GM23338 (cell line): Measurements from ENCODE around the gene NEK6.

Experiments
- CREB1 ChIP-seq: fragments of 250-450 bp; sonication (Bioruptor Pico); IDR thresholded peaks from 2 replicates; pipeline ENCODE4 v1.5.0; 2020; ENCODE audit warnings: low read depth, mild to moderate bottlenecking, moderate library complexity
- EZH2 ChIP-seq: fragments of 200-600 bp; sonication (generic); IDR thresholded peaks from one replicate; pipeline ENCODE4 v1.8.0; 2017; ENCODE audit warnings: antibody characterized with exemption, mild to moderate bottlenecking, low read depth; ENCODE audit not compliant: unreplicated experiment
- EZH2phosphoT487 ChIP-seq: fragments of 200-600 bp; sonication (generic); IDR thresholded peaks from one replicate; pipeline ENCODE4 v1.8.1; 2018; ENCODE audit warnings: antibody characterized with exemption; ENCODE audit not compliant: unreplicated experiment
- POLR2AphosphoS5 ChIP-seq: IDR thresholded peaks from 2 replicates; pipeline ENCODE4 v1.6.1; 2016; ENCODE audit warnings: antibody characterized with exemption, low read depth
- TF ChIP-seq, protein P1 (sequence below), 2 experiments: fragments of 200-600 bp in 1 of 2; sonication (generic) in 1 of 2; conservative IDR thresholded peaks; 2 replicates each; pipeline versions ENCODE4 v1.5.1 to v1.6.1; 2016 to 2017; ENCODE audit warnings: antibody characterized with exemption in 2 of 2, low read depth in 2 of 2, mild to moderate bottlenecking in 2 of 2, moderate library complexity in 1 of 2
- TF ChIP-seq, protein P2 (sequence below): IDR thresholded peaks from one replicate; pipeline ENCODE4 v1.6.1; 2018; ENCODE audit warnings: antibody characterized with exemption; ENCODE audit not compliant: unreplicated experiment
- TF ChIP-seq, protein P3 (sequence below): fragments of 250-450 bp; sonication (Bioruptor Pico); IDR thresholded peaks from 2 replicates; pipeline ENCODE4 v1.5.0; 2020; ENCODE audit warnings: mild to moderate bottlenecking, moderate library complexity

DNA sequence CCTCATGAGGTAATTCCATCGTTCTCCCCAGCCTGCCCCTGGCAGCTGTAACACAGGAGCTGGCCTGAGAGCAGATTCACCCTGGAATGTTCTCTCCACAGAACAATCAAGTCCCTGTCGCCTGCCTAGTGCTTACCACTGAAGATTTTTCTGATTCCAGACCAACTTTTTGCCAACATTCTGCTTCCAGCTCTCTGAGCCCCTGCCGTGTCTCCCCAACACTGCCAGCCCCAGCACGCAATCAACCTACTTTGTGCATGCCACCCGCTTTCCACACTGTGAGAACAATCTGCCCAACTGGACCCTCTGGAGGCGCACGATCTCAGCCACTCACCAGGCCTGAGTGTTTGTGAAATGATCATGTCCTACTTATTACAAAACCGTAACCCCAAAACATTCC is 94.9 kb downstream of the NEK6 start:
- TF ChIP-seq, protein P1, sequence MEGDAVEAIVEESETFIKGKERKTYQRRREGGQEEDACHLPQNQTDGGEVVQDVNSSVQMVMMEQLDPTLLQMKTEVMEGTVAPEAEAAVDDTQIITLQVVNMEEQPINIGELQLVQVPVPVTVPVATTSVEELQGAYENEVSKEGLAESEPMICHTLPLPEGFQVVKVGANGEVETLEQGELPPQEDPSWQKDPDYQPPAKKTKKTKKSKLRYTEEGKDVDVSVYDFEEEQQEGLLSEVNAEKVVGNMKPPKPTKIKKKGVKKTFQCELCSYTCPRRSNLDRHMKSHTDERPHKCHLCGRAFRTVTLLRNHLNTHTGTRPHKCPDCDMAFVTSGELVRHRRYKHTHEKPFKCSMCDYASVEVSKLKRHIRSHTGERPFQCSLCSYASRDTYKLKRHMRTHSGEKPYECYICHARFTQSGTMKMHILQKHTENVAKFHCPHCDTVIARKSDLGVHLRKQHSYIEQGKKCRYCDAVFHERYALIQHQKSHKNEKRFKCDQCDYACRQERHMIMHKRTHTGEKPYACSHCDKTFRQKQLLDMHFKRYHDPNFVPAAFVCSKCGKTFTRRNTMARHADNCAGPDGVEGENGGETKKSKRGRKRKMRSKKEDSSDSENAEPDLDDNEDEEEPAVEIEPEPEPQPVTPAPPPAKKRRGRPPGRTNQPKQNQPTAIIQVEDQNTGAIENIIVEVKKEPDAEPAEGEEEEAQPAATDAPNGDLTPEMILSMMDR (conservative IDR thresholded peaks at IDR 0.05; ENCODE audit: low read depth in 2 of 2), result no peak
- no peak for TF ChIP-seq EZH2phosphoT487
- no peak for TF ChIP-seq CREB1 (CRISPR knock-in tag)
- TF ChIP-seq, protein P2, sequence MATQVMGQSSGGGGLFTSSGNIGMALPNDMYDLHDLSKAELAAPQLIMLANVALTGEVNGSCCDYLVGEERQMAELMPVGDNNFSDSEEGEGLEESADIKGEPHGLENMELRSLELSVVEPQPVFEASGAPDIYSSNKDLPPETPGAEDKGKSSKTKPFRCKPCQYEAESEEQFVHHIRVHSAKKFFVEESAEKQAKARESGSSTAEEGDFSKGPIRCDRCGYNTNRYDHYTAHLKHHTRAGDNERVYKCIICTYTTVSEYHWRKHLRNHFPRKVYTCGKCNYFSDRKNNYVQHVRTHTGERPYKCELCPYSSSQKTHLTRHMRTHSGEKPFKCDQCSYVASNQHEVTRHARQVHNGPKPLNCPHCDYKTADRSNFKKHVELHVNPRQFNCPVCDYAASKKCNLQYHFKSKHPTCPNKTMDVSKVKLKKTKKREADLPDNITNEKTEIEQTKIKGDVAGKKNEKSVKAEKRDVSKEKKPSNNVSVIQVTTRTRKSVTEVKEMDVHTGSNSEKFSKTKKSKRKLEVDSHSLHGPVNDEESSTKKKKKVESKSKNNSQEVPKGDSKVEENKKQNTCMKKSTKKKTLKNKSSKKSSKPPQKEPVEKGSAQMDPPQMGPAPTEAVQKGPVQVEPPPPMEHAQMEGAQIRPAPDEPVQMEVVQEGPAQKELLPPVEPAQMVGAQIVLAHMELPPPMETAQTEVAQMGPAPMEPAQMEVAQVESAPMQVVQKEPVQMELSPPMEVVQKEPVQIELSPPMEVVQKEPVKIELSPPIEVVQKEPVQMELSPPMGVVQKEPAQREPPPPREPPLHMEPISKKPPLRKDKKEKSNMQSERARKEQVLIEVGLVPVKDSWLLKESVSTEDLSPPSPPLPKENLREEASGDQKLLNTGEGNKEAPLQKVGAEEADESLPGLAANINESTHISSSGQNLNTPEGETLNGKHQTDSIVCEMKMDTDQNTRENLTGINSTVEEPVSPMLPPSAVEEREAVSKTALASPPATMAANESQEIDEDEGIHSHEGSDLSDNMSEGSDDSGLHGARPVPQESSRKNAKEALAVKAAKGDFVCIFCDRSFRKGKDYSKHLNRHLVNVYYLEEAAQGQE, result no peak
- no peak for TF ChIP-seq EZH2
- TF ChIP-seq POLR2AphosphoS5, result no peak
- TF ChIP-seq, protein P3, sequence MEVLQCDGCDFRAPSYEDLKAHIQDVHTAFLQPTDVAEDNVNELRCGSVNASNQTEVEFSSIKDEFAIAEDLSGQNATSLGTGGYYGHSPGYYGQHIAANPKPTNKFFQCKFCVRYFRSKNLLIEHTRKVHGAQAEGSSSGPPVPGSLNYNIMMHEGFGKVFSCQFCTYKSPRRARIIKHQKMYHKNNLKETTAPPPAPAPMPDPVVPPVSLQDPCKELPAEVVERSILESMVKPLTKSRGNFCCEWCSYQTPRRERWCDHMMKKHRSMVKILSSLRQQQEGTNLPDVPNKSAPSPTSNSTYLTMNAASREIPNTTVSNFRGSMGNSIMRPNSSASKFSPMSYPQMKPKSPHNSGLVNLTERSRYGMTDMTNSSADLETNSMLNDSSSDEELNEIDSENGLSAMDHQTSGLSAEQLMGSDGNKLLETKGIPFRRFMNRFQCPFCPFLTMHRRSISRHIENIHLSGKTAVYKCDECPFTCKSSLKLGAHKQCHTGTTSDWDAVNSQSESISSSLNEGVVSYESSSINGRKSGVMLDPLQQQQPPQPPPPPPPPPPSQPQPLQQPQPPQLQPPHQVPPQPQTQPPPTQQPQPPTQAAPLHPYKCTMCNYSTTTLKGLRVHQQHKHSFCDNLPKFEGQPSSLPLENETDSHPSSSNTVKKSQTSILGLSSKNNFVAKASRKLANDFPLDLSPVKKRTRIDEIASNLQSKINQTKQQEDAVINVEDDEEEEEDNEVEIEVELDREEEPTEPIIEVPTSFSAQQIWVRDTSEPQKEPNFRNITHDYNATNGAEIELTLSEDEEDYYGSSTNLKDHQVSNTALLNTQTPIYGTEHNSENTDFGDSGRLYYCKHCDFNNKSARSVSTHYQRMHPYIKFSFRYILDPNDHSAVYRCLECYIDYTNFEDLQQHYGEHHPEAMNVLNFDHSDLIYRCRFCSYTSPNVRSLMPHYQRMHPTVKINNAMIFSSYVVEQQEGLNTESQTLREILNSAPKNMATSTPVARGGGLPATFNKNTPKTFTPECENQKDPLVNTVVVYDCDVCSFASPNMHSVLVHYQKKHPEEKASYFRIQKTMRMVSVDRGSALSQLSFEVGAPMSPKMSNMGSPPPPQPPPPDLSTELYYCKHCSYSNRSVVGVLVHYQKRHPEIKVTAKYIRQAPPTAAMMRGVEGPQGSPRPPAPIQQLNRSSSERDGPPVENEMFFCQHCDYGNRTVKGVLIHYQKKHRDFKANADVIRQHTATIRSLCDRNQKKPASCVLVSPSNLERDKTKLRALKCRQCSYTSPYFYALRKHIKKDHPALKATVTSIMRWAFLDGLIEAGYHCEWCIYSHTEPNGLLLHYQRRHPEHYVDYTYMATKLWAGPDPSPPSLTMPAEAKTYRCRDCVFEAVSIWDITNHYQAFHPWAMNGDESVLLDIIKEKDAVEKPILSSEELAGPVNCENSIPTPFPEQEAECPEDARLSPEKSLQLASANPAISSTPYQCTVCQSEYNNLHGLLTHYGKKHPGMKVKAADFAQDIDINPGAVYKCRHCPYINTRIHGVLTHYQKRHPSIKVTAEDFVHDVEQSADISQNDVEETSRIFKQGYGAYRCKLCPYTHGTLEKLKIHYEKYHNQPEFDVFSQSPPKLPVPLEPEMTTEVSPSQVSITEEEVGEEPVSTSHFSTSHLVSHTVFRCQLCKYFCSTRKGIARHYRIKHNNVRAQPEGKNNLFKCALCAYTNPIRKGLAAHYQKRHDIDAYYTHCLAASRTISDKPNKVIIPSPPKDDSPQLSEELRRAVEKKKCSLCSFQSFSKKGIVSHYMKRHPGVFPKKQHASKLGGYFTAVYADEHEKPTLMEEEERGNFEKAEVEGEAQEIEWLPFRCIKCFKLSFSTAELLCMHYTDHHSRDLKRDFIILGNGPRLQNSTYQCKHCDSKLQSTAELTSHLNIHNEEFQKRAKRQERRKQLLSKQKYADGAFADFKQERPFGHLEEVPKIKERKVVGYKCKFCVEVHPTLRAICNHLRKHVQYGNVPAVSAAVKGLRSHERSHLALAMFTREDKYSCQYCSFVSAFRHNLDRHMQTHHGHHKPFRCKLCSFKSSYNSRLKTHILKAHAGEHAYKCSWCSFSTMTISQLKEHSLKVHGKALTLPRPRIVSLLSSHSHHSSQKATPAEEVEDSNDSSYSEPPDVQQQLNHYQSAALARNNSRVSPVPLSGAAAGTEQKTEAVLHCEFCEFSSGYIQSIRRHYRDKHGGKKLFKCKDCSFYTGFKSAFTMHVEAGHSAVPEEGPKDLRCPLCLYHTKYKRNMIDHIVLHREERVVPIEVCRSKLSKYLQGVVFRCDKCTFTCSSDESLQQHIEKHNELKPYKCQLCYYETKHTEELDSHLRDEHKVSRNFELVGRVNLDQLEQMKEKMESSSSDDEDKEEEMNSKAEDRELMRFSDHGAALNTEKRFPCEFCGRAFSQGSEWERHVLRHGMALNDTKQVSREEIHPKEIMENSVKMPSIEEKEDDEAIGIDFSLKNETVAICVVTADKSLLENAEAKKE, result no peak
